SU-DHL-6 (cell line): ENCODE measurements around the gene ALAS2.

Experiments
- CTCF ChIP-seq: fragments of 200-600 bp; sonication (generic); IDR thresholded peaks from one replicate; pipeline ENCODE4 v1.5.1; 2017; ENCODE audit warnings: antibody characterized with exemption, mild to moderate bottlenecking, low read length, moderate library complexity; ENCODE audit not compliant: insufficient read depth, poor library complexity, severe bottlenecking
- EZH2phosphoT487 ChIP-seq: fragments of 200-600 bp; sonication (generic), shearing (Covaris generic); conservative IDR thresholded peaks from 2 replicates; pipeline ENCODE4 v1.6.1; 2018; ENCODE audit warnings: mild to moderate bottlenecking, antibody characterized with exemption, low read length, moderate library complexity, mixed read lengths

GRCh38 chrX:55030271-55031205, at the start of gene ALAS2:
- TF ChIP-seq CTCF (no peak), EZH2phosphoT487 (no peak)
